IPS DF 4.7 (cell line): ENCODE measurements around the gene PLPP7.

Source experiments
- DNase-seq: peaks from one replicate; pipeline ENCODE4 v3.0.0-alpha.2; 2013; ENCODE audit warnings: low spot score; ENCODE audit errors: extremely low read depth

PLPP7 gene

GRCh38 chr9:131280660-131281059 lies 8.9 kb upstream of the PLPP7 start:
- DNase-seq, result no peak

GRCh38 chr9:131281119-131281965 lies 8.2 kb upstream of the PLPP7 start:
- DNase-seq, result no peak

GRCh38 chr9:131282175-131282574 lies 7.3 kb upstream of the PLPP7 start:
- DNase-seq, result no peak

DNA sequence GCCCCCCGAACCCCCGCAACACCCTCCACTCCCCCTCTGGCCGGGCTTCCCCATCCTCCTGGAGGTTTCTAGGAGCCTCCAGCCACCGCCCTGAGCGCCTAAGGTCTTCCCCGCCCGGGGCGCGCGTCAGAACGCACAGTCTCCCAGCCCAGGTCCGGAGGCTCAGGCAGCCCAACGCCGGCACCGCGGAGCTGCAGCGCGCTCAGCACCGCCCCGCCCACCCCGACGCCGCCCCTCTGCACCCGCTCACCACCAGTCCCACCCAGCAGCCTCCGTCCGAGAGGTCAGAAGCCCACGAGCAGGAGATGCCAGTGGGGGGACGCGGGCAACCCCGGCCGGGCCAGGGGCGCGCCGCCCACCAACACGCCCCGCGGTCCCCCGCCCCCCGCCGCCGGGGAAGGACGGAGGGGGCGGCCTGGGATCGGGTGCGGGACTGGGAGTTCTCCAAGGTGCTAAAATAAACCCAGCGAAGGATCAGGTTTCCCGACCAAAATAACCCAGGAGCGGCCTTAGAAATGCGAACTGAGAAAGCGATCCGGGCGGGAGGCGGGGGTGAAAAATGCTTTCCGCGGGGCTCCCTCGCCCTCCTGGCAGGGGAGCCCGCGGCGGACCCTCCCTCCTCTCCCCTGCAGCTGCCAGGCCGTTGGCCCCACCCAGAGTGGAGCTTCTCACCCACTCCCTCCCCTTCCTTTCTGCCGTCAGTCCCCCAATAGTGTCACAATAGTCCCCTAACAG lies 6.7 kb upstream of the PLPP7 start:
- no peak for DNase-seq

DNA sequence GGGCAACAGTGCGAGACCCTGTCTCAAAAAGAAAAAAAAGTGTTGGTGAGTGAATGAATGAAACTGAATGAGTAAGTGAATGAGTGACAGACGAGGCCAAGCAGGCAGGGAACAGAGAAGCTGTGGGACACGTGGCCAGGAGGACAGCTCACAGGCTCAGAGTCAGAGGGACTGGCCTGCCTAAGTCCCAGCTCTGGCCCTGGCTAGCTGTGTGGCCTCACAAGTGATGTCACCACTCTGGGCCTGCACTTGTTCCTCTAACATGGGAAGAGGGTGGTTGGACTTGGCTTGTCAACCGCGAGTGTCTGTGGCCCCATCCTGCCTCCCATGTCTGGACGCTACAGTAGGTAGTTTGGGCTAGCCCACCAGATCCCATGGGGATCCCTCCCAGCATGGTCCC lies 4.7 kb upstream of the PLPP7 start:
- DNase-seq, result no peak

DNA sequence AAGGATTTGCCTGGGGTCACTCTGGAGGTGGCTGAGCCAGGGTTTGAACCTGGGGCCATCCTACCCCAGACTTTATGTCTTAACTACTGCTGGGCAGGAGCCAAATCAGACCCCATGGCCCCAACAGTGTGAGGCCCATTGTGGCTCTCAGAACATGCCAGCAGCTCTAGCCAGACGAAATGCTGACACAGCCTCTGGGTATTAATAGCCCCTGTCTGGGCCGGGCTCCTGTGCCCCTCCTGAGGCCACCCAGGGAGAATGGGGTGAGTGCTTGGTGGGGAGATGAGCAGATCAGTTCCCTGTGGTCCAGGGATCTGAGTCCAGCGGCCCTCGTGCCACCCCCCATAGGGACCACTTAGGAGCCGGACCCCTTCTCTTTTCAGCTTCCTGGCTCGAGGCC lies 2.2 kb upstream of the PLPP7 start:
- no peak for DNase-seq

DNA sequence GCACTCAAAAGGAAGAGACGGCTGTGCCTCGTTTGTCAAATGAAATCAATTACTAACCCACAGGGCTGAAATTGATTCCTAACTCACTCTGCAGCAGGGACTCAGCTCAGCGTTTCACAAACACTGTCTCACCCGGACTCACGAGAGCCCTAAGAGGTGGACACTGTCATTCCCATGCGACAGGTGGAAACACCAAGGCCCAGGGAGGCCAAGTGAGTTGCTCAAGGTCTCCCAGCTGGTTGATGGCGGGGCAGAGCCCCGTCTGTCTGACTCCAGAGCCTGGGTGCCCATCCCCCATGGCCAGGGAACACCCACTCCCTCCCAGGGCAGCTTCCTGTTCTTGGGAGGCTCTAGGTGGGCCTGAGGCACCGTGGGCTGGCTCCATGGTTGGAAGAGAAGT lies 1.3 kb upstream of the PLPP7 start:
- no peak for DNase-seq

DNA sequence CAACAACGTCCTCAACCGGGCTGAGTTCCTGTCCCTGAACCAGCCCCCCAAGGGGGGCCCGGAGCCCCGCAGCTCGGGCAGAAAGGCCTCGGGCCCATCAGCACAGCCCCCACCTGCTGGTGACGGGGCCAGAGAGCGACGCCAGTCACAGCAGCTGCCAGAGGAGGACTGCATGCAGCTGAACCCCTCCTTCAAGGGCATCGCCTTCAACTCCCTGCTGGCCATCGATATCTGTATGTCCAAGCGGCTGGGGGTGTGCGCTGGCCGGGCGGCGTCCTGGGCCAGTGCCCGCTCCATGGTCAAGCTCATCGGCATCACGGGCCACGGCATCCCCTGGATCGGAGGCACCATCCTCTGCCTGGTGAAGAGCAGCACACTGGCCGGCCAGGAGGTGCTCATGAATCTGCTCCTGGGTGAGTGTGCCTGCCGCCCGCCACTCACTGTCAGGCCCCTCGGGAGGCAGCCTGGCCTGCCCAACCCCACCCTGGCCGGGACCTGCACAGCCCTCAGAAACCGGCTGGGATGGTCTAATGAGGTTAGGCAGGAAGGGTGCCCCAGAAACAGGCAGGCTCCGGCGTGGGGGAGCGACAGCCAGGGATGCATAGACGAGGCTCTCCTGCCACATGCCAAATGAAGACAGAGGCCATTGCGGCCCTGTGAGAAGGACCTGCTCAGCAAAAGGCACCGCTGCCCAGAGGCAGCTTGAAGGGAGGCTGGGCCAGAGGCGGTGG lies 678 bp downstream of the PLPP7 start:
- no peak for DNase-seq

- DNase-seq, result no peak
These were observed 1.3 kb downstream of the PLPP7 start for GRCh38 chr9:131290767-131291370.

GRCh38 chr9:131291795-131292315 lies 2.3 kb downstream of the PLPP7 start:
- DNase-seq, result no peak

- DNase-seq, result no peak
These were observed 3.4 kb downstream of the PLPP7 start for GRCh38 chr9:131292937-131293336.

GRCh38 chr9:131296460-131296859 lies 6.9 kb downstream of the PLPP7 start:
- no peak for DNase-seq

DNA sequence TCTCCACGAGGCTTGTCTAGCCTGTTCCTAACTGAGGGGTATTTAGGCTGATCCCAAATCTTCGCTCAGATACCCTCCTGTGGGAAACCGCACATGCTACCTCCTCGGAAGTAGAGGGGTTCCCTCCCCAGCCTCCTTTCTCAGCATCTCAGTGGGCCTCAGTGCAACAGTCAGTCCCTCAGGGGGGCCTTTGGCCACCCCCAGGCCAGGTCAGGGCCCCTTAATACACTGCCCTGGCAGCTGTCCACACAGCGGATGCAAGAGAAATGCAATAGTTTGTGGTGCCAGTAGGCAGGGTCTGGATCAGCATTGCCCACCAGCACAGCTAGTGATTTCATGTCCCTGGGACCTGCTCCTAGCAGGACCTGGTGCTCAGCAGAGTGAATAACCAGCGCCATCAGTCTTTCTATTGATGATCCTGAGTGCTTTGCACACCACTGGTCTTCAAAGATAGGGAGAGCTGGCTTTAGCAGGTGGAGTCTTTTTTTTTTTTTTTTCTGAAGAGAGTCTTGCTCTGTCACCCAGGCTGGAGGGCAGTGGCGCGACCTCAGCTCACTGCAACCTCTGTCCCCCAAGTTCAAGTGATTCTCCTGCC lies 7.5 kb downstream of the PLPP7 start:
- DNase-seq, result no peak

DNA sequence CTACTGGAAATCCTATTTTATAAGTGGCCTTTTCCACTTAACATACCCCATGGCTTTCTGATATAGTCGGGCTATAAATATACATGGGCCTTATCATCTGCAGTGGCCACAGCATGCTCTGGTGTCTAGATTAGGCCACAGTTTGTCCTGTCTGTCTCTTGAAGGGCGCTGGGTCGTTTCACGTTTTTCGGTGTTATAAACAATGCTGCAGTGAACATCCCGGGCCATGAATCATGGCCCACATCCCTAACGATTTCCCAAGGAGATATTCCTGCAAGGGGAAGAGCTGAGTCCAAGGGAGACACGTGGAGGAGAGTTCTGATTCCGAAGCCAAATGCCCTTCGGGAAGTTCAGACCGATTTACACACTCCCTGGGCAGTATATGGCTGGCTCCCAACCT lies 8.4 kb downstream of the PLPP7 start:
- DNase-seq, result no peak

GRCh38 chr9:131298341-131298740 lies 8.8 kb downstream of the PLPP7 start:
- DNase-seq, result no peak

- no peak for DNase-seq
These were observed 9.3 kb downstream of the PLPP7 start for GRCh38 chr9:131298816-131299215.

- no peak for DNase-seq
These were observed 9.9 kb downstream of the PLPP7 start for GRCh38 chr9:131299346-131299960.

DNA sequence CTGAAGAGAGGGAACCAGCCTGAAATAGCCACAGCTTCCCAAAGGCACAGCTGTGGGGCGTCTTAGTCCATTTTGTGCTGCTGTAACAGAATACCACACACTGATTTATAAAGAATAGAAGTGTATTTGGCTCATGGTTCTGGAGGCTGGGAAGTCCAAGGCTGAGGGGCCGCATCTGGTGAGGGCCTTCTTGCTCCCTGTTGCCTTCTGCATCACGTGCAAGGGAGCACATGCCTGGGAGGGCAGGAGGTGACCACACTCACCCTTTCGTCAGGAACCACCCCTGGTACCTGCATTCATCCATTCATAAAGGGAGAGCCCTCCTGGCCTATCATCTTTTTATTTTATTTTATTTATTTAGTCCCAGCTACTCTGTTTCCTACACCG lies 10.4 kb downstream of the PLPP7 start:
- no peak for DNase-seq

DNA sequence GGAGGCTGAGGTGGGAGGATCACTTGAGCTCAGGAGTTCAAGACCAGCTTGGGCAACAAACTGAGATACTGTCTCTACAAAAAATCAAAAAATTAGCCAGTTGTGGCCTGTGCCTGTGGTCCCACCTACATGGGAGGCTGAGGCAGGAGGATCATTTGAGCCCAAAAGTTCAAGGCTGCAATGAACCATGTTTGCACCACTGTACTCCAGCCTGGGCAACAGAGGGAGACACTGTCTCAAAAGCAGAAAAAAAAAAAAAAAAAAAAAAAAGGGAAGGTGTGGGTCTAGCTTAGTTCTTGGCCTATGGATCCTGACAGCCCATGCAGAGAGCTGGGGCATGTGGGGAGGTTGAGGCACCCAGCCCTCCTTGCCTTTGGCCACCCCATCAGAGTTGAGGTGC lies 10.9 kb downstream of the PLPP7 start:
- no peak for DNase-seq

DNA sequence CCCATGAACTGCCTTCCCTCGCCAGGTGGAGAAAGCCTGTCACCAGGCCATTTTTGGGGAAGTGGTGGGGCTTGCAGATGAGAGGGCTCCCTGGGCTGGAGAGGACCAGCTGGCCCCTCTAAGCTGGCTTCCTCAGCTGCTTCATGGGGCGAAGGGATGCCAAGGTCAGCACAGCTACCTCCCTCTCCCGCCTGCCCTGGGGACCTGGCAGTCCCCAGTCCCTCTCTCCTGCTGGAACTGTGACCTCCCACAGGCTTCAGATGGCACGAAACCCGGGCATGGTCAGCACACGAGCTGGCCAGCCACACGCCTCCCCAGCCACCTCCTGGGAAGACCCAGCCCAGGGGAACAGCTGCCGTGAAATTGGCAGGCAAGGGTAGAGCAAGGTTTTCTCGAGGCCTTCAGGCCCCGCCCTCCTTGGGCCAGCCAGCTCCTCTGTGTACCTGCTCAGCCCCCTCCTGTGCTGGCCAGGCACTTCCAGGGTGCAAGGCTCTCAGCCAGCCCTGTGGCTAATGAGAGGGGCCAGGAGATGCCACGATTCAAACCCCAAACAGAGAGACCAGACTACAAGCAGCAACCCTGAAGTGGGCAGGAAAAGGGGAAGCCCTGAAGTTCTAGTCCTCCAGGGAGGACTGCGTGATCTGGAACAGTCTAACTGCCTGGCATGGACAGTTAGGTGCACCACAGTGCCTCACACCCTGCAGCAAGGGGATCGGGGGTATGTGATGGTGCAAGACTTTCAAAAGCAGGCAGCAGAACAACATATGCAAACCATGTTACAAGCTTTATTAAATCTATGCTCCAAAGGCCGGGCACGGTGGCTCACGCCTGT lies 12.9 kb downstream of the PLPP7 start:
- DNase-seq, result no peak
